ENCODE measurements around the gene SLC6A9.

The SLC6A9 gene

GRCh38 chr1:43981636-43982035 is 49.6 kb downstream of the SLC6A9 start:
- DNase-seq, result no peak

DNA sequence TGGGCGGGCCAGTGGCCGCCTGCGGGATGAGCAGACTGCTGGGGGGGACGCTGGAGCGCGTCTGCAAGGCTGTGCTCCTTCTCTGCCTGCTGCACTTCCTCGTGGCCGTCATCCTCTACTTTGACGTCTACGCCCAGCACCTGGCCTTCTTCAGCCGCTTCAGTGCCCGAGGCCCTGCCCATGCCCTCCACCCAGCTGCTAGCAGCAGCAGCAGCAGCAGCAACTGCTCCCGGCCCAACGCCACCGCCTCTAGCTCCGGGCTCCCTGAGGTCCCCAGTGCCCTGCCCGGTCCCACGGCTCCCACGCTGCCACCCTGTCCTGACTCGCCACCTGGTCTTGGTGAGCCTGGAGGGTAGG is 50.1 kb downstream of the SLC6A9 start:
- no peak for DNase-seq

DNA sequence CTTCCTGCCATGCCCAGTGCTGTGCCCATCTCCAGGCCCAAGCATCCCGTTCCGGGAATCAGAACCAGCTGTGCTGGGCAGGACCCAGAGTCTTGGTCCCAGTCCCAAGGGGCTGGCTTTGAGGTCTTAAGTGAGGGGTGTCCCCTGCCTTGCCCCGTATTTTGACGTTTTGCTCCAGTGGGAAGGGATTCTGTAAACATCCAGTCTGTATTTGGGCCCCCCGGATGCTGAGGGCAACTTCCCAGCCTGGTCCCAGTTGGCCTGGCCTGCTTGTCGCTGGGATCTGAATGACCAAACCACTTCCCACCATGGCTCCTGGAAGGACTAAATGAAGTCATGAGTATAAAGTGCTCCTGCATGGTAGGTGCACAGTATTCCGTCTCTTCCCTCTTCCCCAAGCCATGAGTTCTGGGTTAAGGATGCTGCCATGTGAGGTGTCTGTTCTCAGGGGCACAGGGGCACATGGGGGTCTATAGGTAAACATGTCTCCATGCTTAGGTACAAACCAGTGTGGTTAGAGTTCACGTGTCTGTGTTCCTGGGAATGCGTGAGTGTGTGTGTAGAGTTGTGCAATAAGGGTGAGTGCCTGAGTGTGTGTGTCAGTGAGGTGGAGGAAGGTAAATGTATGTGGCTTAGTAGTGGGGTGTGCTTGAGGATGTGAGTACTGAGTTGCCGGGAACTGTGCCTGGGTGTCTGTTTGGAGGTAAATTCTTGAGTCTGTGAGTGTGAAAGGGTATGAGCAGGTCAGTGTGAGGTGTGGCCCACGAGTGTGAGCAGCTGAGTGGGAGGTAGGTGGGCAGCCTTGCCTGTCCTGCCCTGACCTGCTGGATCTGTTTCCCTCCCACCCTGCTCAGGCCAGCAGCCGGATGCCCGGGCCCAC is 50.8 kb downstream of the SLC6A9 start:
- no peak for DNase-seq

DNA sequence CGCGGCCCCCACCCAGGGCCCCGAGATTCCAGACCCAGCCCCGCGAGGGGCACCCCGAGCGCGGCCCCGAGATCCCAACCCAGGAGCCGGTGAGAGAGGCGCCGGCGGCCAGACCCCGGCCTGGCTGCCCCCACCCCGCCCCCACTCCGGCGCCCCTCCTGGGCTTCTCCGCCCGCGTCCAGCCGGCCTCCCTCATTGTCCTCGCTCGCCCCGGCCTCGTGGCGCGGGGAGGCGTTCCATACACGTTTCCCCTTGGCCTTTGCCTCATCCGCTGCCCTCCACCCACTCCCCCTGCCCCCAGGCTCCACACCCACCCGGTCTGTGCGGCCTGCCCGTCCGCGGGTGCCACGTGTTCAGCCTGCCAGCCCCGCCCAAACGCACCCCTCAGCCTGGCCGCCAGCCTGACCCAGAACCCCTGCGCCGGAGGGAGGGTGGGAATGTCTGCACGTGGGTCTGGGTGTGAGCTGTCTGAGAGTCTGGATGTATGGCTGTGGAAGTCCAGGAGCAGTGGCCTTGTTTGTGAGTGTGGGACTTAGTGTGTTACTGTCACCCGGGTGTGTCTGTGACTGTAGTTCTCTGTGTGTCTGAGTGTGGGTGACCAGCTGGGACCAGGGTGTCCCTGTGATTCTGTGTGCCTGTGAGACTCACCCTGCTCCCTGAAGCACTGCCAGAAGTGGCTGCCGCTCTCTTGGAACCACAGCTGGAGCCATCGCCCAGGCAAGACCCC is 51.6 kb downstream of the SLC6A9 start:
- no peak for DNase-seq

- no peak for DNase-seq
Observed at GRCh38 chr1:43979261-43979527, 52.1 kb downstream of the SLC6A9 start.

- no peak for DNase-seq
Observed at GRCh38 chr1:43978551-43979260, 52.6 kb downstream of the SLC6A9 start, which contains the start of gene B4GALT2. Gene B4GALT2 (plus strand): TSS chr1:43979210. CDS start chr1:43981161, 1,951 bp downstream.

GRCh38 chr1:43978264-43978550 is 53.1 kb downstream of the SLC6A9 start:
- DNase-seq, result no peak

DNA sequence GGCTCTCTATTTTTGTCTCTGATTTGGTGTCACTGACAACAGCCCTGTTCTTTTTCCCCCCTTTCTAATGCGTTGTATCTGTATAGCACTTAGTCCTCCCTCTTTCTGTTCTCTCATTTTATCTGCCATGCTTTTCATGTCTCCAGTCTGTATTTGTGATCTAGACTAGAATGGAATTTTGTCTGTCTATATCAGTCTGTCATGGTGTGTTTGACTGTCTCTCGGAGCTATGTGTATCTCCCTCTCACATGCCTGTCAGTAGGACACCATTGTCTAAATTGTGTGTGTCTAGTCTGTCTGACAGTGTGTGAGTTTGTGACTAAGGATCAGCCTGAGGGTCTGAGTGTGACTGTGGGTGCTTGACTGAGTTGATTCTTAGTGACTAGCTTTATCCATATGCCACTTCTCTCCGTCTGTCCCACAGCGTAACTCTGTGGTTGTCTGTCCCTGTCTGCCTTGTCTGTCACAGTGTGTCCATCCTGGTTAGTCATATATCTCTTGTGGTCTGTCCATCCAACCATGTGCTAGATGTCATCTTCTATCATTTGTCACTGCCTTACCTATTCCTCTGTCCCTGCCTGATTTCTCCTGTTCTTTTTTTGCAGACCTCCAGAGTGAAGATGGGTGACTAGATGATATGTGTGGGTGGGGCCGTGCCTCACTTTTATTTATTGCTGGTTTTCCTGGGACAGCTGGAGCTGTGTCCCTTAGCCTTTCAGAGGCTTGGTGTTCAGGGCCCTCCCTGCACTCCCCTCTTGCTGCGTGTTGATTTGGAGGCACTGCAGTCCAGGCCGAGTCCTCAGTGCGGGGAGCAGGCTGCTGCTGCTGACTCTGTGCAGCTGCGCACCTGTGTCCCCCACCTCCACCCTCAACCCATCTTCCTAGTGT is 53.6 kb downstream of the SLC6A9 start:
- DNase-seq, result no peak

DNA sequence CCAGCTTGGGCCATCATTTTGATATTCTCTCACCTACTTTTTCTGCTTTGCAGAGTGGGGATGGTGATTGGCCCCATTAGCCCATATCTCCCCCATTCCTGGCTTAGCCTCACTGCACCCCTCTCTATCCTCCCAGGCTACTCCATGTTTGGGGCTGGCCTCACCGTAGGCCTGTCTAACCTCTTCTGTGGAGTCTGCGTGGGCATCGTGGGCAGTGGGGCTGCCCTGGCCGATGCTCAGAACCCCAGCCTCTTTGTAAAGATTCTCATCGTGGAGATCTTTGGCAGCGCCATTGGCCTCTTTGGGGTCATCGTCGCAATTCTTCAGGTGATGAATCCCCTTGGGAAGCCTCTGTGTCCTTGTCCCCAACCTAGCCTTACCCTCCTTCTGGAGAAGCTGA is 54.4 kb downstream of the SLC6A9 start:
- no peak for DNase-seq

GRCh38 chr1:43976045-43976444 is 55.2 kb downstream of the SLC6A9 start:
- no peak for DNase-seq

DNA sequence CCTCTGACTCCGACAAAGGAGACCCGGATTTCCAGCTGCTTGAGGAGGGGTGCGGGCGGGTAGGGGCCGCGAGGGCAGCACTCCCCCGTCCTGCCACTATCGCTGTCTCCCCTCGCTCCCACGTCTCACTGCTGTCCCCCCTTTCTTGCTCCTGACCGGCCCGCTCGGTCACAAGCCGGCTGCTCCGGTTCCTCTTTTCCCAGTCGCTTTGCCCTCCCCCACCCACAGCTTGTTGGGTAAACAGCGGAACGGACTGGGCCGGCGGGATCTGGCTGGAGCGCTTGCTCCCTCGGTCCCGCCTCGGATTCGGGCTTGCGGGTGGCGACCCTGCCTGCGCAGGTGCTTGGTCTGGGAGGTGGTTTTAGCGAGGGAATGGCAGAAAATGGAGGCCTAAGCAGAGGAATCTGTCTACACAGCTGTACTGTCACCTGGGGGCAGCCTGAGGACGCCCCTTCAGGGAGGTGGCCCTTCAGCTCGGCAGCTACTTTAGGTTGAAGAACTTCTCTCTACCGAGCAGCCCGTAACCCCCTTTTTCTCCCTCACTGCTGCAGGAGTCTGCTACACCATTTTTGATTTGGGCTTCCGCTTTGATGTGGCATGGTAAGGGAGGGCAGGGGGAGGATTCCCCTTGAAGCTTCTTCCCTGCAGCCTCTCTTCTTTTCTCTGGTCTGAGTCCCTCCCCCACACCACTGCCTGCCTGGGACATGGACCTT is 55.9 kb downstream of the SLC6A9 start:
- DNase-seq, result no peak

DNA sequence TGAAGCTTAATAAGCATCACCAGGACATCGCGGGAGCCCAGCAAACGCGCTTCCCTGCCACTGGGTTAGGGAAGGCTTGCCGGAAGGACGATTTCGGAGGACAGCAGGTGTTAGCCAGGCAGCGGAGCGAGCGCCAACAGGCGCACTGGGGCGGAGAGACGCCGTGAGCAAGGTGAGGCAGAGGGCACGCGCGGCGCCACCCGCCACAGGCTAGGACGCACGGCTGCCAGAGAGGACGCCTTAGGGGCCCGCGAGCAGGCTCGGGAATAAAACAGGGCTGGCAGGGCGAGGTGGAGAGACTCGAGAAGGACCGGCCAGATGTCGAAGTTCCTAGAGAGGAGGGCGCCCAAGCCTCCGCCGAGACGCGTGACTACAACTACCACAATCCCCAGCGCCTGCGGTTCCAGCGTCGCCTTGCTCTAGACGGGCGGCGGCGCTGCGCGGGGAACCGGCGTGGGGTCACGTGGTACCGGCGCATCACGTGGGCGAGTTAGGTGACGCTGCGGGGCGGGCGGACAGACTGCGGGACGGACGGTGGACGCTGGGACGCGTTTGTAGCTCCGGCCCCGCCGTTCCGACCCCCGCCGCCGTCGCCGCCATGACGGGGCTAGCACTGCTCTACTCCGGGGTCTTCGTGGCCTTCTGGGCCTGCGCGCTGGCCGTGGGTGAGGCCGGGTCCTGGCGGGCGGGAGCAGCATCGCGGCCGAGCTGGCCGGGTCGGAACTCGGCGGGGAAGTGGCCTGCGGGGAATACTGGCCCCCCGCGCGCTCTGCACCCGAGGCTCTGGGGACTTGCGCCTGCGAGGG is 56.6 kb downstream of the SLC6A9 start, which contains the start of gene ATP6V0B:
TSS of gene ATP6V0B (plus strand) at position 518 of the 806 bp plus-strand sequence. CDS start at position 599, 81 bp downstream.
- peak; percentile 63 to 91 for DNase-seq

- no peak for DNase-seq
Observed at GRCh38 chr1:43973981-43974442, 57.2 kb downstream of the SLC6A9 start.

DNA sequence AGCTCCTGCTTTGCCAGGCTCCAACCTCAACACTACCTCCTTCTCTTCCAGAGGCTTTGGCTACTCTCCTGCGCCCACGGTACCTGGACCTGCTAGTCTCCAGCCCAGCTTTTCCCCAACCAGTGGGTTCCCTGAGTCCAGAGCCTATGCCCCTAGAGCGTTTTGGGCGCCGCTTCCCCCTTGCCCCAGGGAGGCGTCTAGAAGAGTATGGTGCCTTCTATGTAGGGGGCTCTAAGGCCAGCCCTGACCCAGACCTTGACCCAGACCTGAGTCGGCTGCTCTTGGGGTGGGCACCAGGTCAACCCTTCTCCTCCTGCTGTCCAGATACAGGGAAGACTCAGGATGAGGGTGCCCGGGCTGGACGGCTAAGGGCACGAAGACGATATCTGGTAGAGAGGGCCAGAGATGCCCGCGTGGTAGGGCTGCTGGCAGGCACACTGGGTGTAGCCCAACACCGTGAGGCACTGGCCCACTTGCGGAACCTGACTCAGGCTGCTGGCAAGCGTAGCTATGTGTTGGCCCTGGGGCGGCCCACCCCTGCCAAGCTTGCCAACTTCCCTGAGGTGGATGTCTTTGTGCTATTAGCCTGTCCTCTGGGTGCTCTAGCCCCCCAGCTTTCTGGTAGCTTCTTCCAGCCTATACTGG is 59.8 kb downstream of the SLC6A9 start:
- no peak for DNase-seq

DNA sequence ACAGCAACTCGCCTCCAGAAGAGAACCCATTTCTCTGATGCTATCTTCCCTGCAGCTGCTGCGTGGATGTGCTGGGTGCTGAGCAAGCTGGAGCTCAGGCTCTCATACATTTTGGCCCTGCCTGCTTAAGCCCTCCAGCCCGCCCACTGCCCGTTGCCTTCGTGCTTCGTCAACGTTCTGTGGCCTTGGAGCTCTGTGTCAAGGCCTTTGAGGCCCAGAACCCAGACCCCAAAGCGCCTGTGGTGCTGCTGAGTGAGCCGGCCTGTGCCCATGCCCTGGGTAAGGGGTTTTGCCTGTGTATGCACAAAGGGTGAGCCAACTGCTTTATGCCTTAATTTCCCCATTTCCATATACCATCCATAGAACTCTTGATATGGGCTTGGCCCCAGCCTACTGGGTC is 60.4 kb downstream of the SLC6A9 start:
- no peak for DNase-seq

GRCh38 chr1:43970502-43970901 is 60.8 kb downstream of the SLC6A9 start:
- no peak for DNase-seq

GRCh38 chr1:43969746-43970466 is 61.4 kb downstream of the SLC6A9 start, which contains the start of gene DPH2:
Gene DPH2 (plus strand): TSS chr1:43970010. CDS start chr1:43970176, 166 bp downstream.
- peak; percentile 79 to 94 for DNase-seq

DNA sequence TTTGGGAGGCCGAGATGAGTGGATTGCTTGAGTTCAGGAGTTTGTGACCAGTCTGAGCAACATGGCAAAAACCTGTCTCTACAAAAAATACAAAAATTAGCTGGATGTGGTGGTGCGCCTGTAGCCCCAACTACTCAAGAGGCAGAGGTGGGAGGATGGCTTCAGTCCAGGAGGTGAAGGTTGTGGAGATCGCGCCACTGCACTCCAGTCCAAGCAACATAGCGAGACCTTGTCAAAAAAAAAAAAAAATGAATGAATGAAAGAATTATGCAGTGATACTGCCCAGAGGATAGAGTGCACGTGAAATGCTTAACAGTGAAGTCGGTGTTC is 61.9 kb downstream of the SLC6A9 start:
- DNase-seq, result no peak

DNA sequence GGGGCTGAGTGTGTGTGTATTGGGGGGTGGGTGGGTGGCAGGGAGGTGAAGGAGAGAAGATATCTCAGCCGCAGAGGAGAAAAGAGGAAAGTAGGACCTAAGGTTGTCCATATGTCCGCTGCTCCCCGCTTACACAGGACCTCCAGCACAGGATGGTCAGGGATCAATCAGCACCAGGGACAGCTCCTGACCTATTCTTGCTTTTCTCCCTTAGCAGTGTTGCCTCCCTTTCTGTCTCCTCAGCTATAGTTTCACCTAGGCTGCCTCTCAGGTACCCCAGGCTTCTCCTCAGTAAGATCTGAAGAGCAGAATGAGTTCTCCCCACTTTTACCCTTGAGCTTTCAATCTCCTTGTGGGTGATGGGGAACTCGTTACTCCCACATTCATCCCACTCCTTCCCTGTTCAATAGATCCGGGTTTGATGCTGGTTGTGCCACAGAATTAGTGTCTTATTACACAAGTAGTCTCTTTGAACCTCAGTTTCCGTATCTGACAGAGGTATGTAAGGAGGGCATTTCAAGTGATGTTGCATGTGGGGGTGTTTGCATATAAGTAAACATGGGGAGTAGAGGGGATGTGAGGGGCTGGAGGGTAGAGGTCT is 62.8 kb downstream of the SLC6A9 start:
- no peak for DNase-seq

DNA sequence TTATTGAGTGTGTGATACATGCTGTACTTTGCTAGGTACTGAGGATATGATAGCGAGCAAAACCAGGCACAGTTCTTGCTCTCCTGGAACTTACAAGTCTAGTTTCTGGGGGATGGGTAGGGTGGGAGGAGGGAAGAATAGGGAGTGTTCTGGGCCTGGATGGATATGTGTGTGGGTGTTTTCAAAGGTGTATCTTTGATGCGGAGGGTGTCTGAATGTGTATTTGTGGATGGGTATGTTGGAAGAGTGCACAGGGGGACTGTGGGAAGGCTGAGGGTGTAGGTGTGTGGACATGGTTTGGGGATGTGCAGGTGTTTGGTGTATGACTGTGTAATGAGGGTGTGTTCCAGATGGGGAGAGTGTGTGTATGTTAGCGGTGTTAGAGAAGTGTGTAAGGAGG is 65.9 kb downstream of the SLC6A9 start:
- no peak for DNase-seq
